NCI-H2196 treated with DMSO at 0.1 percent for 48 hours (cell line): Measurements from ENCODE around the gene MFAP2.
"Not testable (repeated sequence)": the region's sequence is repeated elsewhere in the genome, so short reads cannot be mapped to it uniquely, and the experiment has no call there.

Source experiments
- DNase-seq: peaks from one replicate; lab custom pipeline; 2025; ENCODE audit not compliant: unreplicated experiment; lab: John Stamatoyannopoulos, UW

The MFAP2 gene

DNA sequence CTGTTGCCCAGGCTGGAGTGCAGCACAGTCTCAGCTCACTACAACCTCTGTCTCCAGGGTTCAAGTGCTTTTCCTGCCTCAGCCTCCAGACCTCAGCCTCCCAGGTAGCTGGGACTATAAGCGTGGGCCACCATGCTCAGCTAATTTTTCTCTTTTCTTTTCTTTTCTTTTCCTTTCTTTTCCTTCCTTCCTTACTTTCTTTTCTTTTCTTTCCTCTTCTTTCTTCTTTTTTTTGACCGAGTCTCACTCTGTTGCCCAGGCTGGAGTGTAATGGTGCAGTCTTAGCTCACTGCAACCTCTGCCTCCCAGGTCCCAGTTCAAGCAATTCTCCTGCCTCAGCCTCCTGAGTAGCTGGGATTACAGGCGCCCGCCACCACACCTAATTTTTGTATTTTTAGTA, 16.3 kb downstream of the MFAP2 start:
- not testable (repeated sequence) for DNase-seq

GRCh38 chr1:16961297-16962133, 18.9 kb downstream of the MFAP2 start:
- DNase-seq: no peak

DNA sequence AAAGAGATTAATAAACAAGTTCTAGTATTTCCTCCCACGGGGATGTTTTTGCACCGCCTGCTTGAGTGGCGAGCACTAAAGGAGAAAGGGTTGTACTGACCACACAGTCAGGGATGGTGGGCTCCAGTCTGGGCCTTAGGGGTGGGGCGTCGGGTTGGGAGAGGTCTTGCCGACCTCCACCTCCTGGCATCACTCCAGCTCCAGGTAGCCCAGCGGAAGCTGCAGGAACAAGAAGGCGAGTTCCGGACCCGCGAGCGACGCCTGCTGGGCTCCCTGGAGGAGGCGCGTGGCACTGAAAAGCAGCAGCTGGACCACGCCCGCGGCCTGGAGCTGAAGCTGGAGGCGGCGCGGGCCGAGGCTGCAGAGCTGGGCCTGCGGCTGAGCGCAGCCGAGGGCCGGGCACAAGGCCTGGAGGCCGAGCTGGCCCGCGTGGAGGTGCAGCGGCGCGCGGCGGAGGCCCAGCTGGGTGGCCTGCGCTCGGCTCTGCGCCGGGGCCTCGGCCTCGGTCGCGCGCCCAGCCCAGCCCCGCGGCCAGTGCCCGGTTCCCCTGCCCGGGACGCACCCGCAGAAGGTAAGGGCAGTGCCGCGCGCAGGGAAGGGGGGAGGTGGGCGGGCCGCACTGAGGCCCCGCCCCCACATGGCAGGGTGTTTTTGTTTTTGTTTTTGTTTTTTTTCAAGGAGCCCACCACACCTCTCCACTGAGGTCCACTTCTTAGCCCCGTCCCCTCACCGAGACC, 19.7 kb downstream of the MFAP2 start:
- DNase-seq: peak; percentile 79

GRCh38 chr1:16958475-16958874, 21.9 kb downstream of the MFAP2 start:
- DNase-seq: no peak

- DNase-seq: no peak
Observed at GRCh38 chr1:16957731-16958130, 22.7 kb downstream of the MFAP2 start.

- no peak for DNase-seq
Observed at GRCh38 chr1:16956775-16957174, 23.6 kb downstream of the MFAP2 start.

- no peak for DNase-seq
Observed at GRCh38 chr1:16955186-16955585, 25.2 kb downstream of the MFAP2 start.

GRCh38 chr1:16954579-16954978, 25.8 kb downstream of the MFAP2 start:
- no peak for DNase-seq

DNA sequence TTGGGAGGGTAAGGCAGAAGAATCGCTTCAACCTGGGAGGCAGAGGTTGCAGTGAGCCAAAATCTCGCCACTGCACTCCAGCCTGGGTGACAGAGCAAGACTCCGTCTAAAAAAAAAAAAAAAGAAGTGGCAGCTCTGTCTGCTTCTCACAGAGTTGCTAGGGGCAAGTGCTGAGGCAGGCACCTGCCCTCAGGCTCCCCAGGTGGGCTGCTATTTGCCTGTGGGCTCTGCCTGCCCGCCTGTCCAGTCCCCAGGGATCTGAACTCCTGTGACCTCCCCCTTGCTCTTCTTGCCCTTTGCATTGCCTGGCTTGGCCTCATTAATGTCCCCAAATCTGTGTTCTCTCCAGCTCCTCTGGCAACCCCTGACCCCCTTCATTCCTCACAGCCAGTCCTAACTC, 28.0 kb downstream of the MFAP2 start:
- DNase-seq: not testable (repeated sequence)

GRCh38 chr1:16949026-16949425, 31.4 kb downstream of the MFAP2 start:
- DNase-seq: not testable (repeated sequence)

- DNase-seq: not testable (repeated sequence)
Observed at GRCh38 chr1:16948282-16948891, 32.0 kb downstream of the MFAP2 start.

DNA sequence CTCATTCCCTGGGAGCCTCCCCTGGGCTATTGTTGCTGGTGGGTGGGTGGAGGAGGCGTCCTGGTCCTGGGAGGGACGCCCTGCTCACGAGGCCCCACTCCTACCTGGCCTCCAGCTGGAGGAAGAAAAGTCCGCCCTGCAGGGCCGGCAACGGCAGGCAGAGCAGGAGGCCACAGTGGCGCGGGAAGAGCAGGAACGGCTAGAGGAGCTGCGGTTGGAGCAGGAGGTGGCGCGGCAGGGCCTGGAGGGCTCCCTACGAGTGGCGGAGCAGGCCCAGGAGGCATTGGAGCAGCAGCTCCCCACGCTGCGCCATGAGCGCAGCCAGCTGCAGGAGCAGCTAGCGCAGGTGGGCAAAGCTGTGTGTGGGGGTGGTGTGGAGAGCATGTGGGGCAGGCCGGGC, 33.8 kb downstream of the MFAP2 start:
- DNase-seq: no peak

GRCh38 chr1:16946185-16946584, 34.2 kb downstream of the MFAP2 start:
- DNase-seq: not testable (repeated sequence)

DNA sequence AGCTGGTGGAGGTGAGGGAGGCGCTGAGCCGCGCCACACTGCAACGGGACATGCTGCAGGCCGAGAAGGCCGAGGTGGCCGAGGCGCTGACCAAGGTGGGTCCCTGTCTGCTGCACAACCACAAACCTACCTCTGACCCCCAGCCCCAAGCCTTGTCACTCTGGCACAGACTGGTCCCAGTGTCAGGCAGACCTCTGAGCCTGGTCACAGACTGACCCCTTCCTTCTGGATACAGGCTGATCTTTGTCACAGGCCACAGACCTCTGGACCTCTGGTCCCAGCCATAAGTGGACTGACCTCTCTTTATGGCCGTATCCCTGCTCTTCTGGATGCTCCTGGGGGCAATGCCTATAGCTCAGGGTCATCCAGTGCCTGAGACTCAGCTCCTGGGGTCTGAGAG, 34.9 kb downstream of the MFAP2 start:
- DNase-seq: not testable (repeated sequence)

DNA sequence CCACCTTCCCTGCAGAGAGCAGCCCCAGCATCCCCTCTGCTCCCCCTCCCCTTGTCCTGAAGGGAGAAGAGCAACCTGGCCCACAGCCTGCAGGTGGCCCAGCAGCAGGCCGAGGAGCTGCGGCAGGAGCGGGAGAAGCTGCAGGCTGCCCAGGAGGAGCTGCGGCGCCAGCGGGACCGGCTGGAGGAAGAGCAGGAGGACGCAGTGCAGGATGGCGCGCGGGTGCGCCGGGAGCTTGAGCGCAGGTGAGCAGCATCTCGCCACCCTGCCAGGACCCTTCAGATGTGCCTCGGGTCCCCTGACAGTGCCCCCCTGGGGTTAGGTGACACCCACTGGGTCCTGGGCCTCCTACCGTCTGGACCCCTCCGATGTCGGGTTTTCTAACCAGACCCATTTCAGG, 36.4 kb downstream of the MFAP2 start:
- no peak for DNase-seq

DNA sequence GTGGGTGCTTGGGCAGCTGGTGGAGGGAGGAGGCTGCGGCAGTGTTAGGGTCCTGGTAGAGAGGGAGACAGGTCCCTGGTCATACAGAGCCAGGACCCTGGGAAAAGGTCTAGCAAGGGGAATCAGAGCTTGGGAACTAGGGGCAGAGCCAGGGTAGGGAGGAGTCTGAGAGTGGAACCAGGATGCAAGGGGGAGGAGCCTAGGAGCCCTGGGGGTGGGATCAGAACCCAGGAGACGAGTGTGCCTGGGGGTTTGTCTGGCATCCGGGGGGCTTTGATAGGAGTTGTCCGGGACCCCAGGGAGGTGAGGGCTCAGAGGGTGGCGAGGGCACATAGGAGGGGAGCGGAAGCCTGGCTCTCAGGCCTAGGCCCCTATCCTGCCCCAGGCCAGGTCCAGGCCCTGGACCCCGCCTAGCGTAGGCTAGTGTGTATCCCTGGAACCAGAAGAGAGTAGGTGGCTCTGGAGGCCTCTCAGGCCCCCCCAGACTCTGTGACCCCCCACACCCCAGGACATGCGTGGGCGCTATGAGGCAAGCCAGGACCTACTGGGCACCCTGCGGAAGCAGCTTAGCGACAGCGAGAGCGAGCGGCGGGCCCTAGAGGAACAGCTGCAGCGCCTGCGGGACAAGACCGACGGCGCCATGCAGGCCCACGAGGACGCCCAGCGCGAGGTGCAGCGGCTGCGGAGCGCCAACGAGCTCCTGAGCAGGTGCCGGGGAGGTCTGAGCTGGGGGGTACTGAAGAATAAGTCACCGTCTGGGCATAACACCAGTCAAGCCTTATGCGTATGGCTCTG, 40.8 kb downstream of the MFAP2 start:
- not testable (repeated sequence) for DNase-seq

DNA sequence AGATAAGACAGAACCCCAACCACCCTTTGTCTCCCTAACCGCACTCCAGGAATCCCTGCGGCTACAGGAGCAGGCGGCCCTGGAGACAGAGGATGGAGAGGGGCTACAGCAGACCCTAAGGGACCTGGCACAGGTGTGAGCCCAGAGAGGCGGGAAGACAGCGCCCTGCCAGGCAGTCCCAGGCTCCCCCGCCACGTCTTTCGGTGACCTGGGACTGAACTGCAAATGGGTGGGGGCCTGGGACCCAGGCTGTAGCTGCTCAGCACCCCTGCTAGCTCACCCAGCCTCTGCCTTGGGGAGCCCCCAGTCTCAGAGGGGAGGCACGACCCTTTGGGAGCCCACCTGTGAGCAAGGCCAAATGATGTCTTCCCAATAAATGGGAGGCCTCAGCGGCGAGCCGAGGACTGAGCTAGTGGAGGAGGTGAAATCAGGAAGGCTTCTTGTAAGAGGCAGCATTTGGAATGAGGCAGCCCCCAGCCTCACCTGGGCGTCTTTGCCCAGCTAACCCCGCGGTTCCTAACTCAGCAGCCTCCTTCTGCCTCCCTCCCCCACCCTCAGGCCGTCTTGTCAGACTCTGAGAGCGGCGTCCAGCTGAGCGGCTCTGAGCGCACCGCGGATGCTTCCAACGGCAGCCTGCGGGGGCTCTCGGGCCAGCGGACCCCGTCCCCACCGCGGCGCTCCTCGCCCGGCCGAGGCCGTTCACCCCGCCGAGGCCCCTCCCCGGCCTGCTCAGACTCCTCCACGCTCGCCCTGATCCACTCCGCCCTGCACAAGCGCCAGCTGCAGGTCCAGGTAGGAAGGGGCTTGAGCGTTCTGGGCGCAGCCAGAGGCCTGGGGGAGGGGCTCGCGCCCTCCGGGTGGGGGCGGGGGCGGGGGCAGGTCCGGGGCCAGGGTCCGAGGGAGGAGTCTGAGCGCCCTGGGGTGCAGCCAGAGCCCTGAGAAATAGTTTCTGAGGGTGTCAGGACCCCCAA, 41.8 kb downstream of the MFAP2 start:
- no peak for DNase-seq

- DNase-seq: not testable (repeated sequence)
Observed at GRCh38 chr1:16936580-16936979, 43.8 kb downstream of the MFAP2 start.

DNA sequence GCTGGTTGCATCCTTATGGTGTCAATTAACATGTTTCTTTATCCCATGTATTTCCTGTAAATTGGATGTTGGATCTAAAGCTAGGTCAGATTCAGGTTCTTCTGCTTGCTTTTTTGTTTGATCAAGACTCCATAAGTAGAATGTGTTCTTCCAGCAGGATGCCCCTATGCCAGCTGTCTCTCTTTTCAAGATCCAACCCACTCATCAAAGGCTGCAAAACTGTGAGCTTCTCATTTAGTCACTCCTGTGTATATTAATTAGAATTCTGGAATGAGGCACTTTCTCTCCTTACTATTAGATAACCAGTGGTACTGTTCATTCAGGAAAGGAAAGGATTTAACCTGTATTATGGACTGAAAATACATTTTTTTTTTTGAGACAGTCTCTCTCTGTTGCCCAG, 46.5 kb downstream of the MFAP2 start:
- not testable (repeated sequence) for DNase-seq
